ENCODE measurements around the gene ZNF513.

GRCh38 chr2:27416151-27416550, 35.6 kb upstream of the ZNF513 start:
- TF ChIP-seq CTCF (IDR thresholded peaks at IDR 0.05) (no peak), POLR2A (IDR thresholded peaks at IDR 0.05) (no peak)

All from esophagus squamous epithelium (tissue), 4 donors.